Measurements from ENCODE around the gene SPDYE8.
"Not testable (repeated sequence)": the region's sequence is repeated elsewhere in the genome, so short reads cannot be mapped to it uniquely, and the experiment has no call there.

The SPDYE8 gene

GRCh38 chr7:73029666-73030065 lies at the start of gene SPDYE8:
TSS of gene SPDYE8 (minus strand) at chr7:73029766. CDS start at chr7:73027966, 1,800 bp downstream.
- not testable (repeated sequence) for DNase-seq (ENCODE audit: low read depth)

GRCh38 chr7:73057811-73058210 lies 28.2 kb upstream of the SPDYE8 start, which contains the start of gene SPDYE11:
TSS of gene SPDYE11 (minus strand) at chr7:73057911. CDS start at chr7:73056111, 1,800 bp downstream.
- DNase-seq (ENCODE audit: low read depth) = not testable (repeated sequence)

- not testable (repeated sequence) for DNase-seq (ENCODE audit: low read depth)
These were observed 23.1 kb downstream of the SPDYE8 start for GRCh38 chr7:73006491-73006890.

GRCh38 chr7:73005693-73006447 lies 23.7 kb downstream of the SPDYE8 start:
- DNase-seq (ENCODE audit: low read depth) = peak; percentile 30

GRCh38 chr7:73005356-73005692 lies 24.2 kb downstream of the SPDYE8 start:
- DNase-seq (ENCODE audit: low read depth) = not testable (repeated sequence)

- not testable (repeated sequence) for DNase-seq (ENCODE audit: low read depth)
These were observed 31.6 kb downstream of the SPDYE8 start for GRCh38 chr7:72997887-72998468.

- not testable (repeated sequence) for DNase-seq (ENCODE audit: low read depth)
These were observed 32.1 kb downstream of the SPDYE8 start for GRCh38 chr7:72997447-72997846.

- DNase-seq (ENCODE audit: low read depth) = not testable (repeated sequence)
These were observed 34.1 kb downstream of the SPDYE8 start for GRCh38 chr7:72995484-72995883.

- not testable (repeated sequence) for DNase-seq (ENCODE audit: low read depth)
These were observed 39.2 kb downstream of the SPDYE8 start for GRCh38 chr7:72990146-72990913.

- DNase-seq (ENCODE audit: low read depth) = not testable (repeated sequence)
These were observed 47.5 kb downstream of the SPDYE8 start for GRCh38 chr7:72982084-72982483.

GRCh38 chr7:72980382-72980781 lies 49.2 kb downstream of the SPDYE8 start:
- not testable (repeated sequence) for DNase-seq (ENCODE audit: low read depth)

GRCh38 chr7:72976434-72976833 lies 53.1 kb downstream of the SPDYE8 start:
- not testable (repeated sequence) for DNase-seq (ENCODE audit: low read depth)

- not testable (repeated sequence) for DNase-seq (ENCODE audit: low read depth)
These were observed 53.8 kb downstream of the SPDYE8 start for GRCh38 chr7:72975656-72976286.

- DNase-seq (ENCODE audit: low read depth) = not testable (repeated sequence)
These were observed 54.8 kb downstream of the SPDYE8 start for GRCh38 chr7:72974781-72975180.

GRCh38 chr7:72971505-72971904 lies 58.1 kb downstream of the SPDYE8 start:
- DNase-seq (ENCODE audit: low read depth) = not testable (repeated sequence)
